Activated effector memory CD4-positive, alpha-beta T cell treated with anti-CD3 and anti-CD28 coated beads, Interleukin-2, amount 50 U/mL, for 16 hours (primary cell): ENCODE measurements around the gene PPFIBP1.
"Not testable (repeated sequence)": the region's sequence is repeated elsewhere in the genome, so short reads cannot be mapped to it uniquely, and the experiment has no call there.

Experiments used
- DNase-seq: peaks from one replicate; pipeline ENCODE4 v3.0.0-alpha.2; 2020

The PPFIBP1 gene

DNA sequence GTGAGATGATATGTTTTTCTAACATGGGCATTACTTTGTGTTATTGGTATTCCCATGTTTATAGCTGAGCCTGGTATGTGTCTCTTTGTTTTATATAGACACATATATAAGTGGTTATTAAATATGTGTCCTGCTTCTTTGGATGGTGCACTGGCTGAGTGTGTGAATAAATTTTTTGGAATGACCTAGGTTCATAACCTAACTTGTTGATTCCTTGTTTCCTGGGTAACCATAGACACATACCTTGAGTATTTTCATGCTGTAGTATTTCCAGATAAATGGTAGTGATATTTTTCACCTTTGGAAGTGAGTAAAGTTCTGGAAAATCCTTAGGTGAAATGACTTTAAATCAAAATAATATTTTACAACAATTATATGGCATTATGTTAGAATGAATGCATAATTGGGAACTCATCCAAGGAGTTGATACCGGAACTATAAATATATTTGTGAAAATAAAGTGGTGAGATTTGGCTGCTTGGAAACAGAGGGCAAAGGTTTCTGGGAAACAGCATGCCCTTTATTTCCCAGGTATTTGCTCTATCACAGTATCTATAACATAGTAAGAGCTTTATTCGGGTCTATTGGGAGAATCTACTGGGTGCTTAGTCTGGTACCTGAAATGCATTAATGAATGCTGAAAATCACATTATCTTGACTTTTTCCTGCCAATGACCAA, 107.9 kb downstream of the PPFIBP1 start:
- DNase-seq = no peak

DNA sequence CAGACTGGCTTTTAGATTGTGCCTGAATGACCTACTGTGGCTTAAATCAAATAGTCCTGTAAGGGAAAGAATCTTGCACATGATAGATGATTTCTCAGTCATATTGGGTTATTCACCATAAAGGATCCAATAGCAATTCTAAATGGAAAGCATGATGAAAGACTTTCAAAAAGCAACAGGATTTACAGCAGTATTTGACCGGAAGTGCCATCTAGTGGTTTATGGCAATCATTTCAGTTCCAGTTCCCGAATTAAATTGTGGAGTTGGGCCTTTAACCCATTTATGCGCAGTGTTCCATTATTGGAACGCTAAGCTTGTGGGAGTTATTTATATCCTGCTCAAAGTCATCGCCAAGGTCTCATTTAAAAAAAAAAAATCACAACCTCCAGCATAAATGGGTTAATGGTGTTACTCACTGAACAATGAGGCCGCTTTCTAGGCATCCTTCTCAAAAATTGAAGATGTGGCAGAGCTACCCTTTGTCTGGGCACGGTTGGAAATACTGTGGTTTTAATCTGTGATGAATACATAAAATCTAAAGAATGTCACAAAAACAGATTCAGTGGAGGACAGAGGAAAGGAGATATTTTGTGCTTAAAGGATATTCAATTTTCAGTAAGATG, 111.5 kb downstream of the PPFIBP1 start:
- DNase-seq = no peak

DNA sequence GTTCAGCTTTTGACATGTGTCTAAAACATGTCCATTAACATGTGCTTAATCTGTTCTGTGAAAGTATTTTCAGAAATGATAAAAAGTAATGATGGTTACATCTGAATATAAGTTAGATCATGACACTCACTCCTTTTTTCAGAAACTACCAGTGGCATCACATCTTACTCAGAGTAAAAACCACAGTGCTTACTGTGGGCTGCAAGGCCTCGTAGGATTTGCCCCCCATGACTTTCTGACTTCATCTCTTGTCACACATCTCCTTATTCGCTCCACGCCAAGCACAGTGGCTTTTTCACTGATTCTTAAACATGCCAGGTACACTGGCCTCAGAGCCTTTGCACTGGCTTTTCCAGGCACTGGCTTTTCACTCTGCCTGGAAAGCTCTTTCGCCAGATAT, 112.6 kb downstream of the PPFIBP1 start:
- DNase-seq = not testable (repeated sequence)

DNA sequence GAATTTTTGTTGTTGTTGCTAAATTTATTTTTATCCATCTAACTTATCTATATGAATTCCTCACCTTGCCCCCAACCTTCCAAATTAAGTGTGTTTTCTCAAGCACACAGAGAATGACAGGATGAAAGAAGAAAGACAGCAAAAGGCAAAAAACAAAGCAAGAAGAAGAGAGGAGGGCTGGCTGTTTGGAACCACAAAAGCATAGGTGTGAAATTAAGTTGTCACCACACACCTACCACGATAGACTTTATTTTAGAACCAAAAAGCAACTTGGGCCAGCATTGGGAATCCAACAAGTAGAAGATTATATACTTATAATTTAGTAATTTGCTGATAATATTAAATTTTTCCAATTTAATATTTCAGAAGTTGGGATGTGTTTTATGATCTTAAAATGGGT, 113.5 kb downstream of the PPFIBP1 start:
- DNase-seq = no peak

DNA sequence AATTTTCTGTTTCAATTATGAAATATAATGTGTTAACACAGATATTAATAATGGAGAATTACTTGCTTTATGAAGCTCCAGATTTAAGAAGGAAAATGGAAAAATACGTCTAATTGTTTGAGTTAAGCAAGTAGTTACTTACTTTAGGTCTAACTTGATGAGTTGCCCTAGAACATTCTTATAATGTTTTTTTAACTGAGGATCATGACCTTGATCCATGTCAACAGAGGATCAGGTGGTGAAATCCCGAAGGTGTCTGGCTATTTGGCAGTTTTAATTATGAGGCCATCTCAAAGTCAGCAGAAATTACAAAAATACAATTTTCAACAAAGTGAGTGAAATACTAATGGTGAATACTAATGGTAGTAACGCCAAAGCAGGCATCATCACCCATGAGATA, 115.3 kb downstream of the PPFIBP1 start:
- no peak for DNase-seq

DNA sequence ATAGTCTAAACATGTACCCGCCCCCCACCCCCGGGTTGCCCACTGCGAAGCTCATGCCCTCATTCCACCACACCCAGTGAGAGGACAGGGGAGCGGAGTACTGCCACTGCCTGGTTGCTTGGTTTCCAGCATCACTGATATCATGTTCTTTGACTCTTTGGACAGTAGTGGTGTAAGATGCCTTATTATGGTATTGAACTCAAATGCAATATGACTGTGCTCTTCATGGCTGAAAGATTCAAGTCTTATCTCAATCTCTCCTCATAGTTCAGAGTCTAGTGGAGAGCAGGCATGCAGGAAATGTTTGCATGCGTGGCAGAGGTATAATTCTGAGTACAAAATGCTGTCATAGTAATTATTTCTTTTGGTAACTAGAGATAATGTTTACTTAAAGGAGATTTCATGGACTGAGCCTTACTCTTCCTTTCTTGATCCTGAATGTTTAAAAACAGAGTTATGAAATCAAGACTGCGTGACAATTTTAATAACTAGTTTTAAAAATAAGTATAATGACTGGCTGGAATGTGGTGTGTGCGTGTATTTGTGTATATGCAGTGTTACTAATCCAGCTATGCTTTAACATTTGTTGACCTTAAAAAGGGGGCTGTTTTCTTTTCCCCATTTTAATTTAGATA, 116.7 kb downstream of the PPFIBP1 start:
- not testable (repeated sequence) for DNase-seq

DNA sequence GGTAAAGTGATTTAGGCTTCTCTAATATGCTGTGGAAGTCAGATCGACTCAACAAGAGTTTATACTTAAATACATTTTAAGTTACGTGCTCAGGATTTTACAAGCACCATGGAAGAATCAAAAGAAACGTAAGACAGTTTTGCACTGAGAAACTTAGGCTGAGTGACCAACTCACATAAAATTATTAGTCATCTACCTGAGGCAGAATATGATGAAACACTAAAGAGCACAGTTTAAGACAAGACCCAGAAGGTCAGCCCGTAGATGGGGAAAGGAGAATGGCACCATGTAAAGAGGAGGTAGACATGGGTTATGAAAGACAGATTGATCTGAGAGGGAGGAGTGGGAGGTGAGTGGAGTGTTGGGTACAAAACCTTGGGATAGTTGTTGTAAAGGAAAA, 118.4 kb downstream of the PPFIBP1 start:
- DNase-seq = not testable (repeated sequence)

DNA sequence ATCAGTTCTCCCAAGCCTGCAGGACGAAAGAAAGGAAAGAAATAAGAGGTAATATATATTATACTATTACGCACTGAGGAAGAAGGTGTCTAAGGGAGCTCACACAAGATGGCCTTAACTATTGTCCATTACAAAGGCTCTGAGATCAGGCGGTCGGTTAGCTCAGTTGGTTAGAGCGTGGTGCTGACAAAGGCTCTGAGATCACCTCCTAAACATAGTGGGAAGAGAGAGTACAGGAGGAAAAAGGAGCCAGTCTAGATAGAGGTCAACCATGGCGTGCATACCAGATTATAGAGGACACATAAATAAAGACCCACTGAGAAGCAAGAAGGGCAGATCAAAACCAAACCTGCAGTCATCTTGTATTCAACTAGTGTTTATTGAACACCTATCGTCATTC, 118.9 kb downstream of the PPFIBP1 start:
- not testable (repeated sequence) for DNase-seq

DNA sequence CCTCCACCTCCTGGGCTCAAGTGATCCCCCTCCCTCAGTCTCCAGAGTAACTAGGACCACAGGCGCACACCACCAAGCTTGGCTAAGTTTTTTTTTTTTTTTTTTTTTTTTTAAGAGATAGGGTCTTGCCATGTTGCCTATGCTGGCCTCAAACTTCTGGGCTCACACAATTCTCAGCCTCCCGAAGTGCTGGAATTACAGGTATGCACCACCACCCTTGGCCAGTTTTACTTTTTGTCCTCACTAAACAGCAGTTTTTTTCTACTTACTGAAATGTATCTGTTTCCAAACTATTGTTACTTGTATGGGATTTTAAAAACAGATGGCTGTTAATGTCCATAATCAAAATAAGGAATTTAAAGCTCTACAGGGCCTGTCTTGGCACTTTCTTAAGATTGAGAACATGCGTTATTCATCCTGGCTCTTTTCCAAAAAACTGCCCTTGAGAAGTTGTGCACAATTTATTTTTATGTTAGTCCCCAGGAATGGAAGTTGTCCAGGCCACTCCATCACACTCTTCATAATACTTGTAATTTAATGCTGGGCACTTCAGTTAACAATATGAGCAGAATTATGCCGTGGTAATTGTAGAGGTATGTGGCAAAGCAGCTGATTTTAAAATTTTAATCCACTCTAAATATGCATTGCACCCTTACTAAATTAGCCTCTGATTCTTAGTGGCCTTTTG, 120.3 kb downstream of the PPFIBP1 start:
- no peak for DNase-seq

DNA sequence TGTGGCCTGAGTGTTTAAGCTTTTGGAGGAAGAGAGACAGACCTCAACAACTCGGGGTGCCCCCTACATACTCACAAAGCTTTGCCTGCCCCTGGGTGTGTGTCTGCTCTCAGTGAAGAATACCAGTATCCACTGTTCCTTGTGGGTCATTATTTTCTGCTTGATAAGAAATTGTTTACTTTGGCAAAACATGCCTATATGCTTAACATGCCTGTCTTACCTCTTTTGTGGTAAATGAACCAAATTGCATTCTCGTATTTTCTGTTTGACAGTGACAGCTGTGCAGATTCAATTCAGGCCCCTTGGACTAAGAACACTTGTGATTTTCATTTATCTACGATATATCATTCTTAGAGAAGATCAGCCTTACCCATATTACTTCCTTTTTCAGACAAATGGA, 121.7 kb downstream of the PPFIBP1 start:
- no peak for DNase-seq

DNA sequence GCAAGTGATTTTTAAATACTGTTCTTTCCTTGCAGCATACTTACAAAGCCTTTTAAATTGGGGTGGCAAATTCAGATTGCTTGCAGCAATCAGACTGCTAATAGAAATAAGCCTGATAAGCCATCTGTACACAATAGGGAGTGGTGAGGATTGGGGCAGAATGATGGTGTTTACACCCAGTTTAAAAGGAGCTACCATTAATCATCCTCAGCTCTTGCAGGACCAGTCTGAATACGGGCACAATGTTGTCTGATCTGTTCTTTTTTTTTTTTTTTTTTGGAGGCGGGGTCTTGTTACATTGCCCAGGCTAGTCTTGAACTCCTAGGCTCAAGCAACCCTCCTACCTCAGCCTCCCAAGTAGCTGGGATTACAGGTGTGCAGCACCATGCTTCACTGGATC, 122.1 kb downstream of the PPFIBP1 start:
- no peak for DNase-seq

DNA sequence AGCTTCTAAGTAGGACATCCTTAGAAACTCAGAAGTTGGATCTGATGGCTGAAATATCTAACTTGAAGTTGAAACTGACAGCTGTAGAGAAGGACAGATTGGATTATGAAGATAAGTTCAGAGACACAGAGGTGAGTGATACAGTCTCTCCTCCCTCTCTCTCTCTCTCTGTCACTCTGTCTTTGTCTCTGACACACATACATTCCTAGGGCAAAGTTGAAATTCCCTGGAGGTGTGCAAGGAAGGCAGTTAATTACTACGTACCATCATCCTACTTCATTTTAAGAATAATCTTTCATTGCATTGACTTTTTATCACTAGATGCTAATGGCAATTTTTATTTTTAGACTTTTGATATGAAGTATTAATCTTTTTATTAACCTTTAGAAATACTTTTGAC, 126.0 kb downstream of the PPFIBP1 start:
- DNase-seq = no peak

DNA sequence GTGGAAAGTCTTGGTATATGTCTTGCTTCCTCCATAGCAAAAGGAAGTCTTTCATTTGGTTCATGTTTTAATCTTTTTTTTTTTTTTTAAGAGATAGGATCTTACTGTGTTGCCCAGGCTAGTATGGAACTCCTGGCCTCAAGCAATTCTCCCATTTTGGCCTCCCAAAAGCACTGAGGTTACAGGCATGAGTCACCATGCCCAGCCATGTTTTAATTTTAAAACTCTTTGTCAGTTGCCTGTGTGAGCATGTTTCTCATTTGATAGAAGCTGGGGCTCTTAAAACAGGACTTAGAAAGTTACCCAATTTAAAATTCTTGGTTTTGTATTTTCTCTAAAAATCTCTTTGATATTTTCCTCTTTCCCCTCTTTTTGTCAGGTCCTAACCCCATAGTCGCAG, 127.2 kb downstream of the PPFIBP1 start:
- no peak for DNase-seq

DNA sequence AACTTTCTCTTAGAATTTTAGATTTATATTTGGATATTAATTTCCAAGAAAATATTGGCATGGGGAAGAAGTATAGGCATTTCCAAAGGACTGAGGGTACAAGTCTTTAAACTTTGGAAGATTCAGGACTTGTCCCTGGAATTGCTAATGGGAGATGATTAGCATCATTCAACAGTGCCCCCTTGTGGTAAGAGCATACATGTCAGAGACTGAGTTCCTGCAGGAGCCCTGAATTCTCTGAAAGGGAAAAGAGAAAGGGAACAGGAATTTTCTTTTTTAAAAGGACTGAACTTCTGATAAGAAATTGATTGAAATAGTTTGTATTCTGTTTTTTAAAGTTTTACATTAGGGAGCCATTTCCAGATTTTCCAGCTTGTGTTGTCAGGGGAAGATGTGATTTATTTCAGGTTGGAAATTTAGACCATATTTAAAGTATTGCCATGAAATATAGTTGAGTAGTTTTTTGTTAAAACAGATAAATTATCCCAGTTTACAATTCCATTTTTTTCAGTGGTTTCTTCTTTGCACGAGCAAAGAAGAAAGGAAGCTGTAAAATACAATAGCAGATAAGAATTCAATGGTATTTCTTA, 128.3 kb downstream of the PPFIBP1 start:
- DNase-seq = no peak

DNA sequence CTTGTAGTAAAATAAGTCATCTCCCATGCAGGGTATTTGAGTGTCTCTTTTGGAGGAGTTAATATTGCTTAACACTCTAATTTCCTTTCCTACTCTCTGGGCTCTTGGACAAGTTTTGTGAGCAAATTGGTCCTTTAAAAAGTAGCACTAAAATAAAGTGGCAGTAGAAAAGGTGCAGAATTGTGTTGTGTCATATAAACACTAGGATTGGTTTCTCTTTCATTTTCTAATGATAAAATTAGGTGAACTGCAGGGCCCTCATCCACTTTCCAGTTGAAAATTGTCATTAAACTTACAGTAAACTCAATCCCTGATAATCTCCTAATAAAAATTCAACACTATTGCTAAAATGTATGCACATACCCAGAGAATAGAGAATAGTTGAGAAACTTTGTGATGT, 129.7 kb downstream of the PPFIBP1 start:
- DNase-seq = no peak

DNA sequence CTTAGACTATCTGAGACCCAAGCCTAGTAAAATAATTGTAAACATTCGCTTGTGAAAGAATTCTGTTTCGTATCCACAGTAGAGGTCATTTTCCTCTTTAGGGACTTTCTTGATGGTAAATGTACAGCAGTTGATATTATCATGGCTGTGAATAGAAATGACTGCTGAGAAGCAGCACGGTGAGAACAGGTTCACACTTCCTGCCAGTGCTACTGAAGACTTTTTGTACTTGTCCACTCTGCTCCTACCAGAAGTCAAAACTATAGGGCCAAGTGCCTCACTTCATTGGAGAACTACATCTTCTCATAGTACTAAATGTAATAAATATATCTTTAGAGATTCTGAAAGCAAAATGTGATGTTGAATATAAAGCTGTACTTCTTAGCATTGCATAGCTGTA, 131.5 kb downstream of the PPFIBP1 start:
- not testable (repeated sequence) for DNase-seq

DNA sequence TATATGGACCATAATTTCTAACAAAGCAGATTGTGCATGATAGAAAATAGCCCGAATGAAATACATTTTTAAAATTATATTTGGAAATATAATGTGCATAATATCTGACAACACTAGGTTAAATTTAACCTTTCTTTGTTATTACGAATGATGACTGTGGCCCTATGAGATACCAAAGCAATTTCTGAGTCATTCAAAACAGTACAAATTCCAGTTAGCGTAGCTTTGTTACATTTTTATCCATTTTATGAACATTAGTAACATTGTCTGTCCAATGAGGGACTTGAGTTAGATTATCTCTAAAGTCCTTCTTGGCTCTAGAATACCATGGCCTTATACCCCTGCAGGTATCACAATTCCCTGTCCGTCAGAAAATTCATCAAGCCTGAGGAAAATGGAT, 133.3 kb downstream of the PPFIBP1 start:
- DNase-seq = no peak

DNA sequence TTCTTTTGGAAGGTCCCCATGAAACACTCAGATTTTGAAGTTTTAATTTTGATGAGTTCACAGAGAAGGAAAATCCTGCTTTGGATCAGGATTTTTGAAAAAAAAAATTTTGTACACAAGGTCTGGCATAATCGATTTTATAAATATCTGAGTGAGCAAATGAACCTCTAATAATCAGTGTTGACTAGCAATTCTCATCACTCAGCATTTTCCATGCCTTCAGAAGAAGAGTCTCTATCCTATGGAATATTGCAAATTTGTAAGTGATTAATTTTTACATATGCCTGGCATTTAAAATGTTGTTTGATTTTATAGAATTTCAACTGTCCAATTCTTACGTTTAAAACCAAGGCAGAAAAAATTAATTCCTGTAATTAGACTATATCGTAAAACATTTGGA, 141.7 kb downstream of the PPFIBP1 start:
- DNase-seq = no peak

DNA sequence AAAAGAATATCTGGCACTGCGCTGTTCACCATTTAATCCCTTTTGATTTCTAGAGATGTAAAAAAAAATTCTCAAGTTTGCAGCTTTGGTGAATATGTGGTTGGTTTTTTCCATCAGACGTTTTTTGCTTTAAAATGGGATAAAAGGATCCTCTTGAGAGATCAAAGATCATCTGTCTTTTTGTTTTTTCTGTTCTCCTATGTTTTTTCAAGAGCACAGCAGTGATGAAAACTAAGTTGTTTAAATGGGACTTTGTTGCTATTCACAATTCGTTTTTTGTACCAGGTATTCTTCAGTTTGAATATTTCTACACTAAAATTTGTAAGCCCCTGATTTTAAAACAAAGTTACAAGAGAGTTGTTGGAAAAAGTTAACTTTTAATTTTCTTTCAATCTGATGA, 142.5 kb downstream of the PPFIBP1 start:
- no peak for DNase-seq

DNA sequence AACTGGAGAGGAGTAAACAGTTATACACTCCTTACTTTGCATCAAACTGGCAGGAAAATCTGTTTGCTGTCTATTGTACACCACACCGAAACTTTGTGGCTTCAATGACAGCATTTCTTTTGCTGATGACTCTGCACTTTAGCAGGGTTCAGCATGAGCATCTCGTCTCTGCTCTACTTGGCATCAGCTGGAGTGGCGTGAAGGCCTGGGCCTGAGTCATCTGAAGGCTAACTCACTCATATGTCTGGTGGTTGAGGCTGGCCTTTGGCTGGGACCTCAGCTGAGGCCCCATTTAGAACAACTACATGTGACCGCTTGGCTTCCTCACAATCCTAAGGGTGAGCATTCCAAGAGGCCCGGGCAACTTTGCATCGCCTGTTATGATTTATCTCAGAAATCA, 143.5 kb downstream of the PPFIBP1 start:
- DNase-seq = no peak

DNA sequence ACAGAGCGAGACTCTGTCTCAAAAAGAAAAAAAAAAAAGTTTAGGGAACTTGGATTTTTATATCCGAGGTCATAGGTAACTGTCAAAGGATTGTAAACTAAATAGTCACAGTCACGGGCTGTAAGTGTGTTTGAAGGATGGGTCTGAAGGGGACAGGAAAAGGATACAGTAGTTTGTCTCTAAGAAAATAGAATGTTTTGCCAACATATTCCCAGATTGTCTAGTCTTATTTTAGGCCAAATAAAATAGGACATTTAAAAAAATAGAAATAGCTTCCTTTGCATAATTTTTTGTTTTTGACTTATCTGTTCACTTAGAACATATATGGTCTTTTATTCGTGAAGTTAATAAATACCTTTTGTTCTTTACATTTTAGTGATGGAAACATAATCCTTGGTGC, 148.0 kb downstream of the PPFIBP1 start:
- no peak for DNase-seq

DNA sequence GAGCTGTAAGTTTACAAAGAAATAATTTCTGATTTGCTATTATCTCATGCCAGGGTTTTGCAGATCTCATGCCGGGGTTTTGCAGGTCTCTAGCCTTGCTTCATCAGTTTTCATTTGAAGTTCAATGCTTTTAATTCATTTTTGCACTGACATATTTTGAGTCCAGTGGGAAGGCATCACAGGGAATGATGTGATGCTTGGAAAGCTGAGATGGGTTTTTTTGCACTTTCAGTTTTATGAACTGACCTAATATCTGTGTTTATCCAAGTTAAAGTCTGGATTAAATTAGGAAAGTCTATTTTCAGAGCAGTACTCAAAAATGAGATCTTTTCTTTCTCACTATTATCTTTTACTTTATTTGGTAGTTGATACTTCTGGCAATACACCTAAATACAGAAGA, 148.6 kb downstream of the PPFIBP1 start:
- DNase-seq = no peak

DNA sequence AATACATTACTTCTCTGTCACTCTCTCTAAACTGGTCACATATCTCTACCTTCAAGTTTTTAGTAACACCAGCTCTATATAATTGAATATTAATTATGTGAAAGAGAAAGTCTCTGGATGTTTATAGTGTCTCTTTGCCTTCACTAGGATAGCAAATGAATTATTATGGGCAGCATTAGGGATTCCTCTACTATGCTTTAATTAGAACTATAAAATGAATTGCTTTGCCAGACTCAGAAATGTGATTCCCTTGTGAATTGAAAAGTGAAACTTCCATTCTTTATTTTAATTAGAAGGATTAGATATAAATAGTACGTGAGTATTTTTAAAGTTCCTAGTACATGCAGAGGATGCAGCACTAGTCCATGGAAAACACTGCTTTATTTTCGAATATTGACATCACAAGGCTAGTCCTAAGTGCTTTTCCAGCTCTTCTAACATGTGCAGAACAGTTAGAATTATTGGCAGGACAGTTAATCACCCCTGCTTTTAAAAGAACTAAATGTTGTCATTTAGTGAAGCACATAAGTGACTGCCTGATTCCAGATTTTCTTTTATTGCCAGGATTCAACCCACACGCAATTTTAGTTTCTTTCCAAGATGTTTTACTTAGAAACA, 149.2 kb downstream of the PPFIBP1 start:
- DNase-seq = no peak
